HUES64 (cell line): ENCODE data around the gene PLEKHM2.

Experiments used
- H3K27ac ChIP-seq: 2 replicates; pipeline ENCODE4 v1.7.0; 2013; ENCODE audit warnings: low read depth, low read length, inconsistent platforms
- H3K27me3 ChIP-seq: 2 replicates; pipeline ENCODE4 v1.6.1; 2013; ENCODE audit warnings: mild to moderate bottlenecking, low read length; ENCODE audit not compliant: insufficient read depth
- H3K36me3 ChIP-seq: 2 replicates; pipeline ENCODE4 v1.6.1; 2013; ENCODE audit warnings: mild to moderate bottlenecking, low read length; ENCODE audit not compliant: insufficient read depth
- H3K4me1 ChIP-seq: 2 replicates; pipeline ENCODE4 v1.6.1; 2013; ENCODE audit warnings: mild to moderate bottlenecking, low read length, moderate library complexity; ENCODE audit not compliant: insufficient read depth
- H3K4me3 ChIP-seq: 2 replicates; pipeline ENCODE4 v1.5.1; 2013; ENCODE audit warnings: mild to moderate bottlenecking, low read length, moderate library complexity
- H3K9ac ChIP-seq: 2 replicates; pipeline ENCODE4 v1.6.1; 2013; ENCODE audit warnings: mild to moderate bottlenecking, low read depth, low read length
- H3K9me3 ChIP-seq: 2 replicates; pipeline ENCODE4 v1.6.1; 2013; ENCODE audit warnings: low read depth, low read length; ENCODE audit not compliant: insufficient read depth
- WGBS: fragments of 150-250, 120-280 bp; methylation state at CpG from one replicate; pipeline ENCODE4 v1.1.7; 2013; ENCODE audit warnings: missing lambda C conversion rate; 5-methylcytosine and 5-hydroxymethylcytosine counted together

The PLEKHM2 gene

GRCh38 chr1:15656464-15656863 lies 27.7 kb upstream of the PLEKHM2 start:
- peaks cover 89% of the 10 kb centered on the region for H3K36me3 ChIP-seq
- H3K27me3 ChIP-seq = no peaks in the 10 kb centered on the region

GRCh38 chr1:15657021-15657420 lies 27.1 kb upstream of the PLEKHM2 start:
- no peaks in the 10 kb centered on the region for H3K27me3 ChIP-seq
- 100% methylated on average over 1 of the region's 1 CpG for WGBS
- no peaks in the 10 kb centered on the region for H3K4me1 ChIP-seq
- no peak overlapping the region for H3K27ac ChIP-seq
- H3K36me3 ChIP-seq = peaks cover 89% of the 10 kb centered on the region
- H3K9ac ChIP-seq = no peak overlapping the region
- no peaks in the 10 kb centered on the region for H3K9me3 ChIP-seq
- no peak overlapping the region for H3K4me3 ChIP-seq

More at GRCh38 chr1:15656464-15656863, 27.7 kb upstream of the PLEKHM2 start:
- no peaks in the 10 kb centered on the region for H3K9me3 ChIP-seq
- no peak overlapping the region for H3K9ac ChIP-seq
- no peak overlapping the region for H3K27ac ChIP-seq
- WGBS = 93% methylated on average over 3 of the region's 3 CpGs
- no peaks in the 10 kb centered on the region for H3K4me1 ChIP-seq
- no peak overlapping the region for H3K4me3 ChIP-seq

- no peak overlapping the region for H3K9ac ChIP-seq
- H3K4me3 ChIP-seq = no peak overlapping the region
- no peaks in the 10 kb centered on the region for H3K27me3 ChIP-seq
- 92% methylated on average over 3 of the region's 3 CpGs for WGBS
- H3K27ac ChIP-seq = no peak overlapping the region
- H3K36me3 ChIP-seq = peaks cover 69% of the 10 kb centered on the region
- H3K4me1 ChIP-seq = no peaks in the 10 kb centered on the region
- H3K9me3 ChIP-seq = no peaks in the 10 kb centered on the region
Observed at GRCh38 chr1:15660151-15660550, 24.0 kb upstream of the PLEKHM2 start.

GRCh38 chr1:15662477-15662876 lies 21.6 kb upstream of the PLEKHM2 start:
- no peak overlapping the region for H3K27ac ChIP-seq
- H3K9me3 ChIP-seq = no peaks in the 10 kb centered on the region
- no peak overlapping the region for H3K4me3 ChIP-seq
- H3K9ac ChIP-seq = no peak overlapping the region
- peaks cover 48% of the 10 kb centered on the region for H3K36me3 ChIP-seq
- no peaks in the 10 kb centered on the region; the same call in 1 of the 2 replicates for H3K4me1 ChIP-seq
- WGBS = 92% methylated on average over 2 of the region's 2 CpGs
- no peaks in the 10 kb centered on the region for H3K27me3 ChIP-seq

- H3K27me3 ChIP-seq = no peaks in the 10 kb centered on the region
- H3K27ac ChIP-seq = no peak overlapping the region
- H3K9ac ChIP-seq = no peak overlapping the region
- peaks cover 39% of the 10 kb centered on the region for H3K36me3 ChIP-seq
- H3K9me3 ChIP-seq = no peaks in the 10 kb centered on the region
- WGBS = 88% methylated on average over 3 of the region's 3 CpGs
- H3K4me3 ChIP-seq = no peak overlapping the region
- H3K4me1 ChIP-seq = peaks cover 4% of the 10 kb centered on the region; the same call in 1 of the 2 replicates
Observed at GRCh38 chr1:15663925-15664324, 20.2 kb upstream of the PLEKHM2 start.

- Histone ChIP-seq H3K27me3 (no peaks in the 10 kb centered on the region), H3K9me3 (no peaks in the 10 kb centered on the region), H3K27ac (no peak overlapping the region), H3K4me1 (peaks cover 7% of the 10 kb centered on the region; the same call in 1 of the 2 replicates), H3K36me3 (peaks cover 4% of the 10 kb centered on the region), H3K4me3 (no peak overlapping the region), H3K9ac (no peak overlapping the region)
- WGBS = 95% methylated on average over 7 of the region's 7 CpGs
Observed at GRCh38 chr1:15667362-15667761, 16.8 kb upstream of the PLEKHM2 start.

- WGBS = 97% methylated on average over 4 of the region's 5 CpGs
Observed at GRCh38 chr1:15668089-15668754, 15.9 kb upstream of the PLEKHM2 start.

GRCh38 chr1:15669074-15669473 lies 15.0 kb upstream of the PLEKHM2 start:
- H3K27ac ChIP-seq = no peak overlapping the region
- no peaks in the 10 kb centered on the region for H3K36me3 ChIP-seq
- H3K9ac ChIP-seq = no peak overlapping the region
- 78% methylated on average over 10 of the region's 10 CpGs for WGBS
- H3K4me3 ChIP-seq = no peak overlapping the region
- H3K27me3 ChIP-seq = no peaks in the 10 kb centered on the region
- H3K9me3 ChIP-seq = no peaks in the 10 kb centered on the region
- peaks cover 7% of the 10 kb centered on the region; the same call in 1 of the 2 replicates for H3K4me1 ChIP-seq

More at GRCh38 chr1:15668089-15668754, 15.9 kb upstream of the PLEKHM2 start:
- Histone ChIP-seq H3K27me3 (no peaks in the 10 kb centered on the region), H3K4me3 (no peak overlapping the region), H3K9me3 (no peaks in the 10 kb centered on the region), H3K27ac (no peak overlapping the region), H3K36me3 (no peaks in the 10 kb centered on the region), H3K4me1 (peaks cover 7% of the 10 kb centered on the region; the same call in 1 of the 2 replicates), H3K9ac (no peak overlapping the region)

GRCh38 chr1:15669864-15670263 lies 14.3 kb upstream of the PLEKHM2 start:
- peaks cover 7% of the 10 kb centered on the region; the same call in 1 of the 2 replicates for H3K4me1 ChIP-seq
- 86% methylated on average over 3 of the region's 4 CpGs for WGBS

GRCh38 chr1:15671430-15671829 lies 12.7 kb upstream of the PLEKHM2 start:
- Histone ChIP-seq H3K9ac (no peak overlapping the region), H3K27me3 (no peaks in the 10 kb centered on the region), H3K4me3 (no peak overlapping the region), H3K36me3 (no peaks in the 10 kb centered on the region), H3K9me3 (no peaks in the 10 kb centered on the region), H3K27ac (no peak overlapping the region), H3K4me1 (peaks cover 7% of the 10 kb centered on the region; the same call in 1 of the 2 replicates)
- whole genome bisulfite sequencing = 91% methylated on average over 2 of the region's 2 CpGs

More at GRCh38 chr1:15669864-15670263, 14.3 kb upstream of the PLEKHM2 start:
- H3K9me3 ChIP-seq = no peaks in the 10 kb centered on the region
- H3K27me3 ChIP-seq = no peaks in the 10 kb centered on the region
- no peak overlapping the region for H3K27ac ChIP-seq
- H3K4me3 ChIP-seq = no peak overlapping the region
- no peak overlapping the region for H3K9ac ChIP-seq
- H3K36me3 ChIP-seq = no peaks in the 10 kb centered on the region

- WGBS = 83% methylated on average over 12 of the region's 12 CpGs
- Histone ChIP-seq H3K4me3 (no peak overlapping the region), H3K4me1 (no peaks in the 10 kb centered on the region), H3K27me3 (no peaks in the 10 kb centered on the region), H3K9ac (no peak overlapping the region), H3K36me3 (no peaks in the 10 kb centered on the region), H3K27ac (no peak overlapping the region), H3K9me3 (peaks cover 8% of the 10 kb centered on the region; the same call in 1 of the 2 replicates)
Observed at GRCh38 chr1:15674386-15675159, 9.5 kb upstream of the PLEKHM2 start.
